Activated CD8-positive, alpha-beta memory T cell treated with anti-CD3 and anti-CD28 coated beads for 24 hours (primary cell): ENCODE data around the gene HCN2.

Experiments used
- DNase-seq: peaks from one replicate; pipeline ENCODE4 v3.0.0-alpha.2; 2020

HCN2 gene

GRCh38 chr19:642767-643727 lies 53.4 kb downstream of the HCN2 start:
- DNase-seq: no peak

- DNase-seq: no peak
Measured at GRCh38 chr19:643736-644135, 54.1 kb downstream of the HCN2 start.

- DNase-seq: no peak
Measured at GRCh38 chr19:644363-644762, 54.7 kb downstream of the HCN2 start.

- DNase-seq: no peak
Measured at GRCh38 chr19:644789-645188, 55.1 kb downstream of the HCN2 start.

GRCh38 chr19:645912-646778 lies 56.5 kb downstream of the HCN2 start:
- no peak for DNase-seq

GRCh38 chr19:646779-647565 lies 57.3 kb downstream of the HCN2 start:
- DNase-seq: no peak

- DNase-seq: no peak
Measured at GRCh38 chr19:647566-648284, 58.0 kb downstream of the HCN2 start.

- DNase-seq: no peak
Measured at GRCh38 chr19:648305-648704, 58.6 kb downstream of the HCN2 start.

GRCh38 chr19:648904-649801 lies 59.5 kb downstream of the HCN2 start:
- no peak for DNase-seq

- no peak for DNase-seq
Measured at GRCh38 chr19:650121-650520, 60.4 kb downstream of the HCN2 start.

- DNase-seq: no peak
Measured at GRCh38 chr19:651114-651818, 61.6 kb downstream of the HCN2 start.

- no peak for DNase-seq
Measured at GRCh38 chr19:651991-652390, 62.3 kb downstream of the HCN2 start.

GRCh38 chr19:652467-653389 lies 63.0 kb downstream of the HCN2 start:
- no peak for DNase-seq

GRCh38 chr19:653425-653824 lies 63.7 kb downstream of the HCN2 start:
- DNase-seq: no peak

GRCh38 chr19:655691-656090 lies 66.0 kb downstream of the HCN2 start:
- DNase-seq: no peak

GRCh38 chr19:656751-657559 lies 67.3 kb downstream of the HCN2 start:
- no peak for DNase-seq

GRCh38 chr19:657611-658010 lies 67.9 kb downstream of the HCN2 start:
- no peak for DNase-seq

- no peak for DNase-seq
Measured at GRCh38 chr19:658059-658839, 68.6 kb downstream of the HCN2 start.
